Measurements from ENCODE around the gene PKD1L1.

PKD1L1 gene

GRCh38 chr7:47734287-47734948 lies 213.8 kb downstream of the PKD1L1 start:
- no peak for DNase-seq

- DNase-seq: no peak
Observed at GRCh38 chr7:47730142-47730541, 218.1 kb downstream of the PKD1L1 start.

GRCh38 chr7:47726047-47726726 lies 222.1 kb downstream of the PKD1L1 start:
- DNase-seq: no peak

- no peak for DNase-seq
Observed at GRCh38 chr7:47725031-47725780, 223.1 kb downstream of the PKD1L1 start.

Measured in COR-L47 (cell line).